Endodermal cell (in vitro differentiated cells): ENCODE measurements around the gene CR1. TPM values are rescaled to one million over a fixed set of nuclear protein-coding genes. Genes with fewer than 3 reads are reported as not detected.
"Not testable (repeated sequence)": the region's sequence is repeated elsewhere in the genome, so short reads cannot be mapped to it uniquely, and the experiment has no call there.

ENCODE experiments used
- DNase-seq: peaks from one replicate; pipeline ENCODE4 v3.0.0-alpha.2; 2017
- H3K27ac ChIP-seq: 2 replicates; pipeline ENCODE4 v1.5.1; 2013; ENCODE audit warnings: mild to moderate bottlenecking, low read depth, low read length, moderate library complexity
- H3K27me3 ChIP-seq: 2 replicates; pipeline ENCODE4 v1.6.1; 2013; ENCODE audit warnings: mild to moderate bottlenecking, low read length, moderate library complexity; ENCODE audit not compliant: insufficient read depth, control insufficient read depth, poor library complexity, severe bottlenecking
- H3K36me3 ChIP-seq: 2 replicates; pipeline ENCODE4 v1.7.0; 2013; ENCODE audit warnings: mild to moderate bottlenecking, low read length, moderate library complexity; ENCODE audit not compliant: control insufficient read depth, insufficient read depth
- H3K4me1 ChIP-seq: one replicate; pipeline ENCODE4 v1.7.0; 2013; ENCODE audit warnings: low read length; ENCODE audit not compliant: control insufficient read depth, insufficient read depth
- H3K4me3 ChIP-seq: 2 replicates; pipeline ENCODE4 v1.5.1; 2013; ENCODE audit warnings: mild to moderate bottlenecking, low read length, moderate library complexity
- H3K9ac ChIP-seq: 2 replicates; pipeline ENCODE4 v1.6.1; 2013; ENCODE audit warnings: mild to moderate bottlenecking, low read length, moderate library complexity; ENCODE audit not compliant: poor library complexity, severe bottlenecking; ENCODE audit errors: extremely low read depth
- H3K9me3 ChIP-seq: 2 replicates; pipeline ENCODE4 v1.6.1; 2013; ENCODE audit warnings: mild to moderate bottlenecking, low read length, moderate library complexity; ENCODE audit not compliant: control insufficient read depth
- H3K27ac Mint-ChIP-seq: 2 replicates; pipeline ENCODE4 v1.8.0; 2020; ENCODE audit warnings: mixed read lengths
- H3K27me3 Mint-ChIP-seq: 2 replicates; pipeline ENCODE4 v1.8.0; 2021; ENCODE audit warnings: mild to moderate bottlenecking, mixed read lengths; ENCODE audit not compliant: insufficient read depth
- H3K36me3 Mint-ChIP-seq: 2 replicates; pipeline ENCODE4 v1.8.0; 2020; ENCODE audit warnings: low read depth, mixed read lengths
- H3K4me1 Mint-ChIP-seq: 2 replicates; pipeline ENCODE4 v1.8.0; 2020; ENCODE audit warnings: mixed read lengths
- H3K4me3 Mint-ChIP-seq: 2 replicates; pipeline ENCODE4 v1.8.0; 2020; ENCODE audit warnings: mild to moderate bottlenecking, moderate library complexity, mixed read lengths
- H3K9me3 Mint-ChIP-seq: 2 replicates; pipeline ENCODE4 v1.8.0; 2020; ENCODE audit warnings: mild to moderate bottlenecking, mixed read lengths
- CTCF ChIP-seq: fragments of 200-600 bp; sonication (generic); conservative IDR thresholded peaks from 2 replicates; pipeline ENCODE4 v1.5.0; 2021; ENCODE audit warnings: antibody characterized with exemption, mild to moderate bottlenecking
- WGBS, 2 experiments: methylation state at CpG; one replicate each; pipeline versions ENCODE4 v1.1.5 to v1.1.7; 2013; ENCODE audit warnings: missing lambda C conversion rate in 2 of 2, mixed read lengths in 1 of 2; ENCODE audit not compliant: insufficient coverage in 1 of 2, insufficient read length in 1 of 2; 5-methylcytosine and 5-hydroxymethylcytosine counted together
- total RNA-seq, 2 donors: library from RNA; stranded (reverse); fragmentation: NEBNext Ultra II Directional in 1 of 2; extraction: Animal tissue kit (Norgen Biotek cat#: 25700) in 1 of 2; gene quantifications; 2 replicates in 1 of 2; 3 replicates in 1 of 2; pipeline ENCODE4 v1.2.1, GENCODE V29; 2021

Gene CR1
- total RNA-seq, 2 donors from 2014 or later: 0.07 TPM; not detected in 1

GRCh38 chr1:207676153-207676552, 180.2 kb downstream of the CR1 start:
- no peak overlapping the region for H3K27ac Mint-ChIP-seq
- no peak for DNase-seq
- H3K36me3 ChIP-seq: no peaks in the 10 kb centered on the region
- peaks cover 16% of the 10 kb centered on the region for H3K9me3 Mint-ChIP-seq
- H3K4me1 ChIP-seq: no peaks in the 10 kb centered on the region
- peaks cover 4% of the 10 kb centered on the region for H3K4me1 Mint-ChIP-seq
- peaks cover 2% of the 10 kb centered on the region for H3K27me3 Mint-ChIP-seq
- no peak overlapping the region for H3K4me3 Mint-ChIP-seq
- H3K27me3 ChIP-seq: peaks cover 4% of the 10 kb centered on the region
- no peak for TF ChIP-seq CTCF
- H3K4me3 ChIP-seq: no peak overlapping the region
- 96 to 100% methylated on average over 4 of the region's 4 CpGs for WGBS, 2 experiments
- H3K36me3 Mint-ChIP-seq: peaks cover 2% of the 10 kb centered on the region
- H3K9me3 ChIP-seq: no peaks in the 10 kb centered on the region
- no peak overlapping the region for H3K27ac ChIP-seq
- no peak overlapping the region for H3K9ac ChIP-seq

DNA sequence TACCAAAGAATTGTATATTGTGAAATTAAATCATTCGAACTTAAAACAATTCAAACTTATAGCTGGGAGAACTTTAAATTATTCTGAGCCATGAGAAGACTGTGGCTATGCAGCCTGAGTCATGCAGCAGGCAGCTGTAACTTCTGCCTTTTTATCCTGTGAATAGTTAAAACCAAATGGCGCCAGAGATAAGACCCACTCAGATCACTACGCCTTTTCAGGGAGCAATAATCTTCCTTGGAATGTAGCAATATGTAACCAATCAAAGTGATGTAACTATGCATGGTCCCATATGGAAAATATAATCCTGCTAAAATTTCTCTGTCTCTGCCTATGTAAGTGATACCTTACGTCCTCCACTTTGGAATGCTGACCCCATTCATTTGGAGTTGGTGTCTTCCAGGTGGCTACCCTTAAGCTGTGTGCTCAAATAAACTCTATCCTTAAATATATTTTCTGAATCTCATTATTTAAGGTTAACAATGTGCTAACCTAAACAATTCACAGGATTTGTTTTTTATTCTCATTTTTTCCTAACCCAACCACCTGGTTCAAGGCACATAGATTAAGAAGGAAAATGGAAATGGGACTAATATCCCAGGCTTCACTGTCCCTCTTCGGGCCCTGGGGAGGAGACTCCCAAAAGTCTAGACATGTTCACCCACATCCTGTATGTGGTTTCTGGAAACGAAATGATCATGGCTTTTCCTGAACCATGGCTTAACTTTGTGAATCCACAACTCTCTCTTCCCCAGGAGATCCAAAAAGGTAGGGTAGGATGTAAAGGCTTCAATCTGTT, 184.8 kb downstream of the CR1 start:
- not testable (repeated sequence) for H3K4me3 Mint-ChIP-seq, H3K36me3 ChIP-seq, H3K27me3 ChIP-seq, H3K9me3 ChIP-seq, H3K27ac Mint-ChIP-seq, DNase-seq, H3K27ac ChIP-seq, H3K4me1 ChIP-seq, H3K27me3 Mint-ChIP-seq, H3K4me3 ChIP-seq, H3K4me1 Mint-ChIP-seq, H3K36me3 Mint-ChIP-seq, H3K9ac ChIP-seq
- H3K9me3 Mint-ChIP-seq: peaks cover 15% of the 10 kb centered on the region
- WGBS, 2 experiments: 82 to 83% methylated on average over 3 to 5 of the region's 6 CpGs

GRCh38 chr1:207682872-207683434, 187.0 kb downstream of the CR1 start:
- H3K36me3 ChIP-seq: not testable (repeated sequence)
- 89 to 92% methylated on average over 5 to 6 of the region's 6 CpGs for WGBS, 2 experiments

GRCh38 chr1:207690551-207690950, 194.6 kb downstream of the CR1 start:
- not testable (repeated sequence) for H3K36me3 Mint-ChIP-seq, H3K9ac ChIP-seq, H3K27me3 Mint-ChIP-seq, H3K36me3 ChIP-seq, DNase-seq, H3K4me1 ChIP-seq, H3K4me3 ChIP-seq, H3K4me1 Mint-ChIP-seq, H3K9me3 ChIP-seq, H3K27ac ChIP-seq, H3K27me3 ChIP-seq, H3K4me3 Mint-ChIP-seq, H3K9me3 Mint-ChIP-seq, H3K27ac Mint-ChIP-seq
- 92 to 98% methylated on average over 4 of the region's 4 CpGs for WGBS, 2 experiments

More at GRCh38 chr1:207682872-207683434, 187.0 kb downstream of the CR1 start:
- not testable (repeated sequence) for H3K27me3 ChIP-seq, H3K27ac ChIP-seq, H3K36me3 Mint-ChIP-seq, H3K27me3 Mint-ChIP-seq, H3K9ac ChIP-seq, H3K9me3 ChIP-seq, H3K4me1 ChIP-seq, DNase-seq, H3K4me3 Mint-ChIP-seq, H3K27ac Mint-ChIP-seq, H3K4me1 Mint-ChIP-seq, H3K4me3 ChIP-seq, H3K9me3 Mint-ChIP-seq
